HG03095 (cell line): ENCODE measurements around the gene S100A4.
"Not testable (repeated sequence)": the region's sequence is repeated elsewhere in the genome, so short reads cannot be mapped to it uniquely, and the experiment has no call there.

ENCODE experiments used
- ATAC-seq: cut with Tn5 transposase; IDR thresholded peaks from one replicate; pipeline ENCODE4 v1.9.1; 2021; ENCODE audit warnings: moderate library complexity; ENCODE audit not compliant: unreplicated experiment

The S100A4 gene

GRCh38 chr1:153545067-153546055 is at the start of gene S100A4:
TSS of gene S100A4 (minus strand) at chr1:153545806. CDS start at chr1:153544794, 1,012 bp downstream.
- ATAC-seq: peak; percentile 47

- no peak for ATAC-seq
Measured at GRCh38 chr1:153592748-153593147, 47.1 kb upstream of the S100A4 start.

- ATAC-seq: no peak
Measured at GRCh38 chr1:153588482-153588881, 42.9 kb upstream of the S100A4 start.

- ATAC-seq: not testable (repeated sequence)
Measured at GRCh38 chr1:153588033-153588432, 42.4 kb upstream of the S100A4 start.

- ATAC-seq: no peak
Measured at GRCh38 chr1:153587314-153587713, 41.7 kb upstream of the S100A4 start.

GRCh38 chr1:153586347-153586746 is 40.7 kb upstream of the S100A4 start:
- ATAC-seq: no peak

- ATAC-seq: no peak
Measured at GRCh38 chr1:153585006-153585405, 39.4 kb upstream of the S100A4 start.

GRCh38 chr1:153583976-153584375 is 38.4 kb upstream of the S100A4 start:
- ATAC-seq: no peak

- not testable (repeated sequence) for ATAC-seq
Measured at GRCh38 chr1:153583514-153583913, 37.9 kb upstream of the S100A4 start.

- not testable (repeated sequence) for ATAC-seq
Measured at GRCh38 chr1:153582836-153583235, 37.2 kb upstream of the S100A4 start.

- ATAC-seq: no peak
Measured at GRCh38 chr1:153578936-153579335, 33.3 kb upstream of the S100A4 start.

- no peak for ATAC-seq
Measured at GRCh38 chr1:153578490-153578889, 32.9 kb upstream of the S100A4 start.

GRCh38 chr1:153577624-153578051 is 32.0 kb upstream of the S100A4 start:
- no peak for ATAC-seq

GRCh38 chr1:153577138-153577537 is 31.5 kb upstream of the S100A4 start:
- ATAC-seq: no peak

- not testable (repeated sequence) for ATAC-seq
Measured at GRCh38 chr1:153575497-153575896, 29.9 kb upstream of the S100A4 start.

- ATAC-seq: not testable (repeated sequence)
Measured at GRCh38 chr1:153575081-153575491, 29.5 kb upstream of the S100A4 start.

GRCh38 chr1:153573351-153573750 is 27.7 kb upstream of the S100A4 start:
- ATAC-seq: no peak

GRCh38 chr1:153572569-153573015 is 27.0 kb upstream of the S100A4 start:
- no peak for ATAC-seq

- ATAC-seq: no peak
Measured at GRCh38 chr1:153571706-153572105, 26.1 kb upstream of the S100A4 start.

GRCh38 chr1:153570874-153571273 is 25.3 kb upstream of the S100A4 start:
- no peak for ATAC-seq

- no peak for ATAC-seq
Measured at GRCh38 chr1:153569465-153569864, 23.9 kb upstream of the S100A4 start.
